HUES6 (cell line): ENCODE results near the gene CAPZB.
A peak's percentile ranks its signal among the peaks of the same experiment; 100 is the strongest.

Source experiments
- H3K27ac ChIP-seq: 2 replicates; pipeline ENCODE4 v1.7.0; 2013; ENCODE audit warnings: low read depth, mild to moderate bottlenecking, low read length, inconsistent platforms
- H3K27me3 ChIP-seq: 2 replicates; pipeline ENCODE4 v1.6.1; 2013; ENCODE audit warnings: low read length; ENCODE audit not compliant: control insufficient read depth, insufficient read depth
- H3K36me3 ChIP-seq: 2 replicates; pipeline ENCODE4 v1.6.1; 2013; ENCODE audit warnings: low read length; ENCODE audit not compliant: control insufficient read depth, insufficient read depth
- H3K4me1 ChIP-seq: 2 replicates; pipeline ENCODE4 v1.6.1; 2013; ENCODE audit warnings: low read length; ENCODE audit not compliant: control insufficient read depth, insufficient read depth
- H3K4me3 ChIP-seq: 2 replicates; pipeline ENCODE4 v1.5.1; 2013; ENCODE audit warnings: low read depth, low read length
- H3K9ac ChIP-seq: one replicate; pipeline ENCODE4 v1.6.1; 2013; ENCODE audit warnings: mild to moderate bottlenecking, low read length
- H3K9me3 ChIP-seq: 2 replicates; pipeline ENCODE4 v1.6.1; 2013; ENCODE audit warnings: low read depth, low read length; ENCODE audit not compliant: control insufficient read depth, insufficient read depth

CAPZB gene

GRCh38 chr1:19411612-19412011 lies 73.7 kb downstream of the CAPZB start:
- H3K27me3 ChIP-seq, result no peaks in the 10 kb centered on the region
- no peak overlapping the region for H3K9ac ChIP-seq
- H3K4me1 ChIP-seq, result peaks cover 13% of the 10 kb centered on the region
- H3K27ac ChIP-seq, result no peak overlapping the region
- peaks cover 22% of the 10 kb centered on the region for H3K36me3 ChIP-seq
- no peaks in the 10 kb centered on the region for H3K9me3 ChIP-seq
- no peak overlapping the region for H3K4me3 ChIP-seq

GRCh38 chr1:19410393-19410792 lies 74.9 kb downstream of the CAPZB start:
- H3K9ac ChIP-seq, result no peak overlapping the region
- peaks cover 16% of the 10 kb centered on the region for H3K36me3 ChIP-seq
- no peak overlapping the region for H3K27ac ChIP-seq
- H3K4me1 ChIP-seq, result peaks cover 22% of the 10 kb centered on the region
- no peak overlapping the region for H3K4me3 ChIP-seq
- H3K27me3 ChIP-seq, result no peaks in the 10 kb centered on the region
- no peaks in the 10 kb centered on the region for H3K9me3 ChIP-seq

GRCh38 chr1:19409477-19410341 lies 75.6 kb downstream of the CAPZB start:
- no peak overlapping the region for H3K9ac ChIP-seq
- no peaks in the 10 kb centered on the region for H3K27me3 ChIP-seq
- H3K27ac ChIP-seq, result no peak overlapping the region
- H3K4me1 ChIP-seq, result peaks cover 22% of the 10 kb centered on the region
- H3K4me3 ChIP-seq, result no peak overlapping the region
- H3K9me3 ChIP-seq, result no peaks in the 10 kb centered on the region
- peaks cover 16% of the 10 kb centered on the region for H3K36me3 ChIP-seq

GRCh38 chr1:19407494-19408096 lies 77.7 kb downstream of the CAPZB start:
- H3K4me3 ChIP-seq, result no peak overlapping the region
- H3K36me3 ChIP-seq, result peaks cover 15% of the 10 kb centered on the region

GRCh38 chr1:19406680-19407079 lies 78.7 kb downstream of the CAPZB start:
- peaks cover 13% of the 10 kb centered on the region for H3K36me3 ChIP-seq
- no peak overlapping the region for H3K9ac ChIP-seq
- peaks cover 37% of the 10 kb centered on the region for H3K4me1 ChIP-seq
- no peak overlapping the region for H3K4me3 ChIP-seq
- no peak overlapping the region for H3K27ac ChIP-seq
- no peaks in the 10 kb centered on the region for H3K27me3 ChIP-seq
- no peaks in the 10 kb centered on the region for H3K9me3 ChIP-seq

More at GRCh38 chr1:19407494-19408096, 77.7 kb downstream of the CAPZB start:
- Histone ChIP-seq H3K27me3 (no peaks in the 10 kb centered on the region), H3K9ac (no peak overlapping the region), H3K27ac (no peak overlapping the region), H3K4me1 (peaks cover 28% of the 10 kb centered on the region), H3K9me3 (no peaks in the 10 kb centered on the region)

- H3K9ac ChIP-seq, result no peak overlapping the region
- H3K4me3 ChIP-seq, result no peak overlapping the region
- H3K4me1 ChIP-seq, result peaks cover 45% of the 10 kb centered on the region
- H3K9me3 ChIP-seq, result no peaks in the 10 kb centered on the region
- peaks cover 13% of the 10 kb centered on the region for H3K36me3 ChIP-seq
- H3K27me3 ChIP-seq, result no peaks in the 10 kb centered on the region
- no peak overlapping the region for H3K27ac ChIP-seq
Measured at GRCh38 chr1:19405761-19406487, 79.4 kb downstream of the CAPZB start.

GRCh38 chr1:19405195-19405760 lies 80.1 kb downstream of the CAPZB start:
- Histone ChIP-seq H3K27ac (no peak overlapping the region), H3K9me3 (no peaks in the 10 kb centered on the region), H3K36me3 (peaks cover 13% of the 10 kb centered on the region), H3K4me1 (peaks cover 51% of the 10 kb centered on the region), H3K4me3 (no peak overlapping the region), H3K27me3 (no peaks in the 10 kb centered on the region), H3K9ac (no peak overlapping the region)

GRCh38 chr1:19404748-19405147 lies 80.6 kb downstream of the CAPZB start:
- Histone ChIP-seq H3K4me3 (no peak overlapping the region), H3K4me1 (peaks cover 56% of the 10 kb centered on the region), H3K27ac (no peak overlapping the region), H3K27me3 (no peaks in the 10 kb centered on the region), H3K36me3 (peaks cover 13% of the 10 kb centered on the region), H3K9me3 (no peaks in the 10 kb centered on the region), H3K9ac (no peak overlapping the region)

GRCh38 chr1:19403256-19403655 lies 82.1 kb downstream of the CAPZB start:
- no peak overlapping the region; the same call in 1 of the 2 replicates for H3K27ac ChIP-seq
- H3K4me1 ChIP-seq, result peaks cover 57% of the 10 kb centered on the region
- H3K9ac ChIP-seq, result no peak overlapping the region
- H3K27me3 ChIP-seq, result no peaks in the 10 kb centered on the region
- H3K9me3 ChIP-seq, result no peaks in the 10 kb centered on the region
- no peak overlapping the region for H3K4me3 ChIP-seq
- peaks cover 13% of the 10 kb centered on the region for H3K36me3 ChIP-seq

- H3K27ac ChIP-seq, result peak overlapping the region; percentile 38; the same call in 1 of the 2 replicates
- no peak overlapping the region for H3K9ac ChIP-seq
- H3K4me3 ChIP-seq, result no peak overlapping the region
- no peaks in the 10 kb centered on the region for H3K27me3 ChIP-seq
- no peaks in the 10 kb centered on the region for H3K9me3 ChIP-seq
- peaks cover 13% of the 10 kb centered on the region for H3K36me3 ChIP-seq
- peaks cover 51% of the 10 kb centered on the region for H3K4me1 ChIP-seq
Measured at GRCh38 chr1:19402031-19402813, 83.1 kb downstream of the CAPZB start.
